ENCODE data around the gene ATG16L1.

The ATG16L1 gene

DNA sequence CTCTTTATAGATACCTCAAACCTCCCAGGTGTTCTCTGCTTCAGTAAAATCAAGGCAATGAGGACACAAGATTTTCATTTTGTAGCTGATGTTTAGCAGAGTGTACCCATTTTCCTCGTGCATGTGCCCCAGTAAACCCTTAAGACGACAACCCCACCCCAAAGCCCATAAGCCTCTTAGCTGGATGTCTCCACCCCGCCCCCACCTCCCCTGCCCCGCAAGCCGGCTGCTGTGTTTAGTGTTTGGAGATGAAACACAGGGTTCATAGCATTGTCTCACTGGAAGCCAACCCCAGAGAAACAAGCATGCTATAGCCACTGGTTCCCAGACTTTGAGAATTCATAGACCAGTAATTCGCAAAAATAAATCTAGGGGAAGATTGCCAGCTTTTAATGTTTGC is 50.3 kb downstream of the ATG16L1 start:
- H3K27ac ChIP-seq: no peak overlapping the region
- H3K4me3 ChIP-seq (IDR thresholded peaks at IDR 0.05; ENCODE audit: insufficient read depth, low read depth, low read length): no peak overlapping the region
- H3K4me1 ChIP-seq (ENCODE audit: low read depth, poor library complexity, severe bottlenecking): no peaks in the 10 kb centered on the region
- no peak overlapping the region for H2AFZ ChIP-seq (ENCODE audit: low read depth)
- no peaks in the 10 kb centered on the region for H4K20me1 ChIP-seq (ENCODE audit: insufficient read depth)
- TF ChIP-seq, protein P1, sequence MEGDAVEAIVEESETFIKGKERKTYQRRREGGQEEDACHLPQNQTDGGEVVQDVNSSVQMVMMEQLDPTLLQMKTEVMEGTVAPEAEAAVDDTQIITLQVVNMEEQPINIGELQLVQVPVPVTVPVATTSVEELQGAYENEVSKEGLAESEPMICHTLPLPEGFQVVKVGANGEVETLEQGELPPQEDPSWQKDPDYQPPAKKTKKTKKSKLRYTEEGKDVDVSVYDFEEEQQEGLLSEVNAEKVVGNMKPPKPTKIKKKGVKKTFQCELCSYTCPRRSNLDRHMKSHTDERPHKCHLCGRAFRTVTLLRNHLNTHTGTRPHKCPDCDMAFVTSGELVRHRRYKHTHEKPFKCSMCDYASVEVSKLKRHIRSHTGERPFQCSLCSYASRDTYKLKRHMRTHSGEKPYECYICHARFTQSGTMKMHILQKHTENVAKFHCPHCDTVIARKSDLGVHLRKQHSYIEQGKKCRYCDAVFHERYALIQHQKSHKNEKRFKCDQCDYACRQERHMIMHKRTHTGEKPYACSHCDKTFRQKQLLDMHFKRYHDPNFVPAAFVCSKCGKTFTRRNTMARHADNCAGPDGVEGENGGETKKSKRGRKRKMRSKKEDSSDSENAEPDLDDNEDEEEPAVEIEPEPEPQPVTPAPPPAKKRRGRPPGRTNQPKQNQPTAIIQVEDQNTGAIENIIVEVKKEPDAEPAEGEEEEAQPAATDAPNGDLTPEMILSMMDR (conservative IDR thresholded peaks at IDR 0.05; ENCODE audit: low read depth, low read length): no peak
- H3K79me2 ChIP-seq (ENCODE audit: insufficient read depth, low read depth): no peaks in the 10 kb centered on the region
- no peak overlapping the region for H3K9ac ChIP-seq
- H3K27me3 ChIP-seq (ENCODE audit: insufficient read depth, low read depth): no peaks in the 10 kb centered on the region
- H3K36me3 ChIP-seq (ENCODE audit: insufficient read depth): no peaks in the 10 kb centered on the region
- H3K4me2 ChIP-seq: no peak overlapping the region

DNA sequence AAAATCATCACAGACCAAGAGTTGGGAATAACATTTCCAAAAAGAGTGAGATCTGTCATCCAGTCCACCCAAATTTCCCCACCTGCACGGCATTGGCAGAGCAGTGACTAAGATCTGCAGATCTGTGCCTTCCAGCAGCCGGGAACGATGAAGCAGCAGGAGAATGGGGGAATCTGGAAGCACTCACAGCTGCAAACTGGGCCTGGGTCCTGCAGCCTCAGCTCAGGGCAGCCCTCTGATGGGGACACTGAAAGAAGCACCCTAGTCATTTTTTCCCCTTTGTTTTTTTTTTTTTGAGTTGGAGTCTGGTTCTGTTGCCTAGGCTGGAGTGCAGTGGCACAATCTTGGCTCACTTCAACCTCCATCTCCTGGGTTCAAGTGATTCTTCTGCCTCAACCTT is 51.8 kb downstream of the ATG16L1 start:
- Histone ChIP-seq H3K4me2 (no peak overlapping the region), H3K27me3 (ENCODE audit: insufficient read depth, low read depth) (no peaks in the 10 kb centered on the region), H4K20me1 (ENCODE audit: insufficient read depth) (no peaks in the 10 kb centered on the region), H3K27ac (no peak overlapping the region), H3K4me3 (IDR thresholded peaks at IDR 0.05; ENCODE audit: insufficient read depth, low read depth, low read length) (no peak overlapping the region), H3K4me1 (ENCODE audit: low read depth, poor library complexity, severe bottlenecking) (no peaks in the 10 kb centered on the region), H2AFZ (ENCODE audit: low read depth) (no peak overlapping the region), H3K36me3 (ENCODE audit: insufficient read depth) (no peaks in the 10 kb centered on the region), H3K79me2 (ENCODE audit: insufficient read depth, low read depth) (no peaks in the 10 kb centered on the region), H3K9ac (no peak overlapping the region)
- TF ChIP-seq, protein P1 (conservative IDR thresholded peaks at IDR 0.05; ENCODE audit: low read depth, low read length): no peak

DNA sequence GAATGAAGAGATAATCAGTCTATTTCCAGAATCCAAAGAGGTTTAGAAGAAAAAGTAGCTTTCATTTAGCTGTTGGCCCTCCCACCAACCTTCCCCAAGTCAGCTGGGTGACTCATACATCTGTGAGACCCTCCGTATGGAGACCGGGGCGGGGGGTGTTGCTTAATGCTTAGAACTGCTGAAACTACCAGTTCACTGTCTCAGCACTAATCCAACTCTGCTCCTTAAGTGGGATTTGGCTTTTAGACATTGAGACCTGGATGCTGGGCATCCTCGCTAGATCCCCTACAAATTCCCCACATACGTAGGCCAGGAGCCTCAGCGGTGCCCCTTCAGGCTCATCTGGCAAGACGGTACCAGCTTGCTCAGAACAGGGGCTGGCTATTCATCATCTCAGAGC is 56.1 kb downstream of the ATG16L1 start, which contains the start of gene SAG:
TSS of gene SAG (plus strand) at position 252 of the 400 bp plus-strand sequence. CDS start 1,374 bp downstream, outside the sequence.
- H3K27ac ChIP-seq: no peak within 1 kb of the TSS
- TF ChIP-seq, protein P1 (conservative IDR thresholded peaks at IDR 0.05; ENCODE audit: low read depth, low read length): no peak
- no peak within 1 kb of the TSS for H3K4me3 ChIP-seq (IDR thresholded peaks at IDR 0.05; ENCODE audit: insufficient read depth, low read depth, low read length)
- H3K36me3 ChIP-seq (ENCODE audit: insufficient read depth): no peaks in the 10 kb centered on the region
- no peak within 1 kb of the TSS for H3K4me2 ChIP-seq
- H3K79me2 ChIP-seq (ENCODE audit: insufficient read depth, low read depth): no peaks in the 10 kb centered on the region
- H2AFZ ChIP-seq (ENCODE audit: low read depth): no peak within 1 kb of the TSS
- no peaks in the 10 kb centered on the region for H3K27me3 ChIP-seq (ENCODE audit: insufficient read depth, low read depth)
- no peak within 1 kb of the TSS for H3K9ac ChIP-seq
- no peaks in the 10 kb centered on the region for H3K4me1 ChIP-seq (ENCODE audit: low read depth, poor library complexity, severe bottlenecking)
- no peaks in the 10 kb centered on the region for H4K20me1 ChIP-seq (ENCODE audit: insufficient read depth)

DNA sequence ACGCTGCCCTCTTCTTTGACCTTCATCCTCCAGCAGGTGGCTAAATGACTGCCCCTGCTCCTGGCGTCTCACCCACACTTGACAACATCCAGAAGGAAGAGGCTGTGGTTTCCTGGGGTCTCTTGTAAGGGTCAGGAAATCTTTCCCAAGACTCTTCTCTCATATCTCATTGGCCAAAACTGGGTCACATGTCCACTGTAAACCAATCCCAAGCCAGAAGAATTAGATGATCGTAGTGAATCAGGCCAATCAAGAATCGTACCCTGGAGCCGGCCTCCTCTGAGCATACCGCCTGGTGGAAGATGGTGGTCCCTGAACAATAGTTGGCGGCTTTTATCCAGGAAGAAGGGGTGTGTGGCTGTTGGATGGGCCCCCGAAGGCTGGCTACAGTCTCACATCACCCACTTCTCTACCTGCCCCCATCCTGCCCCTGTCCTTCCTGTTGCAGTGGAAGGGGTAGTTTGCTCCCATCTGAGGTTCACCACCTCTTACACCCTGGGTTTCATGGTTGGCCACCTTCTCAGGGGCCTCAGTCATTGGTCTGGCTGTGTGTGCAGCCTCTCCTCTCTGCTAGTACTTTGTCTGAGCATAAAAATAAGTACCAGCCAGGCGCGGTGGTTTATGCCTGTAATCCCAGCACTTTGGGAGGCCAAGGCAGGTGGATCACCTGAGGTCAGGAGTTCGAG is 59.9 kb downstream of the ATG16L1 start:
- H3K36me3 ChIP-seq (ENCODE audit: insufficient read depth): no peaks in the 10 kb centered on the region
- H3K27ac ChIP-seq: no peak overlapping the region
- no peak overlapping the region for H3K9ac ChIP-seq
- no peaks in the 10 kb centered on the region for H4K20me1 ChIP-seq (ENCODE audit: insufficient read depth)
- TF ChIP-seq, protein P1 (conservative IDR thresholded peaks at IDR 0.05; ENCODE audit: low read depth, low read length): no peak
- H3K79me2 ChIP-seq (ENCODE audit: insufficient read depth, low read depth): no peaks in the 10 kb centered on the region
- no peak overlapping the region for H3K4me2 ChIP-seq
- H3K27me3 ChIP-seq (ENCODE audit: insufficient read depth, low read depth): no peaks in the 10 kb centered on the region
- no peak overlapping the region for H3K4me3 ChIP-seq (IDR thresholded peaks at IDR 0.05; ENCODE audit: insufficient read depth, low read depth, low read length)
- H3K4me1 ChIP-seq (ENCODE audit: low read depth, poor library complexity, severe bottlenecking): no peaks in the 10 kb centered on the region
- no peak overlapping the region for H2AFZ ChIP-seq (ENCODE audit: low read depth)

Measured in KMS-11 (cell line).